GM18507 (cell line): ENCODE results near the gene SOS1.
"Not testable (repeated sequence)": the region's sequence is repeated elsewhere in the genome, so short reads cannot be mapped to it uniquely, and the experiment has no call there.

Source experiments
- DNase-seq: peaks from one replicate; pipeline ENCODE4 v3.0.0; 2011; ENCODE audit warnings: low read depth; ENCODE audit not compliant: insufficient read length; ENCODE audit errors: extremely low spot score
- FAIRE-seq: peaks from 2 replicates; lab custom pipeline; 2011; peaks lifted over from hg19 to GRCh38; lab: Jason Lieb, UNC

Gene SOS1

DNA sequence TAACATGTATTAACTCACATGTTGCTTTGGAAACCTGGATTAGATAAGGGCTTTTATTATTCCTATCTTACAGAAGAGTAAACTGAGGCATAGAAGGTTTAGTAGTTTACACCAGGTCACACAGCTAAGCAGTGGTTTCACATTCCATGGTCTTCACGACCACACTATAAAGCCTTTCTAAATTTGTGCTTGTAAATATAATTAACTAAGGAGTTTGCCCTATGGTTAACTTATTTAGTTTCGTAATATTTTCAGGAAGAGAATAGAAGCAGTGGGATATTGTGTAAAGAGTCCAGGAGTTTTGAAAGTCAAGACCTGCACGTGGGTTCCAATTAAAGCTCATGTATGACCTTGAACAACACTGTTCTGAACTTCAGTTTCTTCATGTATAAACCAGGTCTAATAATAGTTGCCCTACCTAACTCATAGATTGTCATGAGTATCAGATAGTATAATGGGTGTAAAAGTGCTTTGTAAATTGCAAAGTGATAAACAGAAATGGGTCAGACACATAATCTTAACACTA lies 19.5 kb upstream of the SOS1 start:
- no peak for DNase-seq
- no peak for FAIRE-seq

DNA sequence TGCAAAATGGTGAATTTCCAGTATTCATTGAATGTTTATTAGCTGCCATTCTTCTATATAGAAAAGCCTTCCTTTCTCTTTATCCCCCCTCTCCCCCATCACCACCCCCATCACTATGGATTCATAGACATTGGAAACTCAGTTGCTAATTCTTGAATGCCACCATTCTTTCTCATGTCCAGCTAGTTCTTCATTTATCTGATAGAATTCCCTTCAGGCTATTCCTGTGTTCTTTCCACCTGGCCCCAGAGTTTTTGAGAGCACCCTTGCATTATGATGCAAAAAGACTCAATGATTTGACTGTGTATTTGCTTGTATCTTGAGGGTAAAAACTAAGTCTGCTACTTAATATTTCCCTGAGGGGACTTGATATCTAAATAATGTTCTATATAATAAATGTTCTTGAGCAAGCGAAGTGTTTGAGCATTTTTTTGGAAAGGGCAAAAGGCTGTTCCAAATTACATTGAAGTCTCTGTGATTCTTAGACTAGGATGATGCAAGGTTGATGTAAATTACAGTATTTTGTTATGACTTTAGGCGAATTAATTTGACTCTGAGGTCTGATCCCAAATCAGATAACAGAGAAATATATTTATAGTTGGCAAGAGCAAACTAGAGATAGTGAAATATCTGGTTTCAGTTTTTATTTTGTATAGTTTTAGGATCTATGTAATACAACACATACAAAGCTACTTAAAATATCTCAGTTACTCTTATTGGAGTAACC lies 18.8 kb upstream of the SOS1 start:
- no peak for DNase-seq
- no peak for FAIRE-seq

DNA sequence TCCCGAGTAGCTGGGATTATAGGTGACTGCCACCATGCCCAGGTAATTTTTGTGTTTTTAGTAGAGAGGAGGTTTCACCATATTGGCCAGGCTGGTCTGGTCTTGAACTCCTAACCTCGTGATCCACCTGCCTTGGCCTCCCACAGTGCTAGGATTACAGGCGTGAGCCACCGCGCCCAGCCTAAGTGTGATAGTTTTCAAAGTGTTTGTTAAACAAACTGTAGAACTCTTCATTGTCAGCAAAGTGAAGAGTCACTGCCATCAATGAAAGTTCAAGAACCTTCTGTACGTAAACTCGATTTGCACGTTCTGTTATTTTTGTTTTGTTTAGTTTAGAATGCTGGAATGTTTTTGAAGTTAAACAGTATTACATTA lies 18.0 kb upstream of the SOS1 start:
- FAIRE-seq (no peak), DNase-seq (no peak)

DNA sequence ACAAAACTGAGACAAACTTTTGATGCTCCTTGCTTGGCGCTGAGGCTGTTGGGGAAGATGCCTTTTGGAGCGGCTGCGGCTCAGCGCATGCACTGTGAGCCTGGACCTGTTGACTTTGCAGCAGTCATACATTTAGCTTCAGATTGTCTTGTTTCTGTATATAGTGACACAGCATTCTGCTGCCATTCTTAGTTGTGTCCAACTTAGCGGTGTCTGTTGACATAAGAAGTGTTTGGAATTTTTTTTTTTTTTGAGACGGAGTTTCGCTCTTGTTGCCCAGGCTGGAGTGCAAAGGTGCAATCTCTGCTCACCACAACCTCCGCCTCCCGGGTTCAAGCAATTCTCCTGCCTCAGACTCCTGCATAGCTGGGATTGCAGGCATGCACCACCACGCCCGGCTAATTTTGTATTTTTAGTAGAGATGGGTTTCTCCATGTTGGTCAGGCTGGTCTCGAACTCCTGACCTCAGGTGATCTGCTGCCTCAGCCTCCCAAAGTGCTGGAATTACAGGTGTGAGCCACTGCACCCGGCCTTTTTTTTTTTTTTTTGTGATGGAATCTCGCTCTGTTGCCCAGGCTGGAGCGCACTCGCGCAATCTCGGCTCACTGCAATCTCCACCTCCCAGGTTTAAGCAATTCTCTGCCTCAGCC lies 17.5 kb upstream of the SOS1 start:
- not testable (repeated sequence) for FAIRE-seq, DNase-seq

DNA sequence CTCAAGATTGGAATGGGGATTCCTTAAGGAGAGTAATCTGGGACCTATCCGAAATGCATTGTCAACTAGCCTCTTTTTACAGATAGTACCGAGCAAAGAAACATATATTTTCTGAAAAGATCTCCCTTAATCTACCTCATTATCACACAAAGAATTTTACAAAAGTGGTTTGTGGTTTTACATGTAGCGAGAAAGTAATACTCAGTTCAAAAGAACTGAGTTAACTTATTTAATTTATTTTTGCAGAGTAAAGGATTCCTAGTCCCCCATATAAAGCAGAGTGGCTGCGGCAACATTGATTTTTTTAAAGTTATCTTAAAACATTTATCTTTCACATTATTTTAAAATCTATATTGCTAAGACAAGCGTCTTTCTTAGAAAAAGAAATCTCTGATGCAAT lies 15.9 kb upstream of the SOS1 start:
- FAIRE-seq = no peak
- DNase-seq = no peak

DNA sequence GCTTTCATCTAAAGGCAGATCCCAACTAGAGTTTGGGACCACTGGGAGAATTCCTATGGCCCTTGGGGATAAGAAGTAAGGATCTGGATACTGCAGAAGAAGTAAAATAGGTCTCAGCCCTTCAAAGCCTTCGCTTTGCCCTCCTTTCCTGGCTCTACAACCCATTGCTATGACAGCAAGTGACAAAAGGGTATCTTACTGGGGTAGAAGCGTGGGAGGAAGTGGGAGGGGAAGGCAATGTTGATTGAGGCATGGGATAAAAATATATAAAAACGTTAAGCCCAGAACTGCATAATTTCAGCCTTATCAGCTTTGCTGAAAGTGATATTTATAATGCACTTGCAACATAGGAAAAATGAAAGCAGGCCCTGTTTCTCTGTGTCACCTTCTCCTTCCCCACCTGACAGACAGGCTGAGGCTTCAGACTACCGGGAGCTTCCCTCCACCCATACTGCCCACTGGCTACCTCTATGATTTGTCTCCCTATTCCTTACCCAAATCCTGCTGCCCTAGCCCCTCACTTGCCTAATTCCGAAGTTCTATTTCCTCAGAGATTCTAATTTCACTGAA lies 14.9 kb upstream of the SOS1 start:
- FAIRE-seq = no peak
- no peak for DNase-seq

DNA sequence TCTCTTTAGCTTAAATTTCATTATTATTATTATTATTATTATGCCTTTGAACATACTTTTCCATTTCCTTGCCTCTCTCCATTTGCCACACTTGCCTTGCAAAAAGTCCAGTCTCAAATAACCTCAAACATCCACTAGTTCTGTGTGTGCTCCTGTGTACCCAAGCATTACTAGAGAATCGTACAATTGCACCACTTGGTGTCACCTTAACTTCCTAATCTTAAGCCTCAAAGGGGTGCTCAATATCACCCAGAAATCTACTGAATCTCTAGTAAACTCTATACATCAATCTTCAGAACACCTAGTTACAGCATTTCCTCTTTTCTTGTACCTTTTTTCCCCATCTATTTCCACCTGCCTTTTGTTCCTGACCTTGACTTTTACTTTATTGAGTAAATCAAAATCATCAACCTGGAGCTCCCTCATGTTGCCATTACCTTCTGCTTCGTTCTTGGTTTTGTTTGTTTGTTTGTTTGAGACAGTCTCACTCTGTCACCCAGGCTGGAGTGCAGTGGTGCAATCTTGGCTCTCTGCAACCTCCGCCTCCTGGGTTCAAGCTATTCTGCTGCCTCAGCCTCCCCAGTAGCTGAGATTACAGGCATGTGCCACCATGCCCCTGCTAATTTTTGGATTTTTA lies 12.5 kb upstream of the SOS1 start:
- no peak for DNase-seq
- no peak for FAIRE-seq

DNA sequence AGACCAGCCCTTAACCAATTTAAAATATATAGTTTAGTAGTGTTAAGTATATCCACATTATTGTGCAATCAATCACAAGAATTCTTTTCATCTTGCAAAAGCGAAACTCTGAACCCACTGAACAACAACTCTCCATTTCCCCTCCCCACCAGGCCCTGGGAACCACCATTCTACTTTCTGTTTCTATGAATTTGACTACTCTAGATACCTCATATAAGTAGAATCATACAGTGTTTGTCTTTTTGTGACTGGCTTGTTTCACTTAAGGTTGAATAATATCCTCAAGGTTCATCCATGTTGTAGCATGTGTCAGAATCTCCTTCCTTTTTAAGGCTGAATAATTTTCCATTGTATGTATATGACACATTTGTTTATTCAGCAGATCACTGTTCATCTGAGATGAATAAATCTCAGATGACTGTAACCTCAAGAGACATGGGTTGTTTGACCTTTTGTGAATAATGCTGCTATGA lies 8.1 kb upstream of the SOS1 start:
- DNase-seq (no peak), FAIRE-seq (peak; percentile 79)

DNA sequence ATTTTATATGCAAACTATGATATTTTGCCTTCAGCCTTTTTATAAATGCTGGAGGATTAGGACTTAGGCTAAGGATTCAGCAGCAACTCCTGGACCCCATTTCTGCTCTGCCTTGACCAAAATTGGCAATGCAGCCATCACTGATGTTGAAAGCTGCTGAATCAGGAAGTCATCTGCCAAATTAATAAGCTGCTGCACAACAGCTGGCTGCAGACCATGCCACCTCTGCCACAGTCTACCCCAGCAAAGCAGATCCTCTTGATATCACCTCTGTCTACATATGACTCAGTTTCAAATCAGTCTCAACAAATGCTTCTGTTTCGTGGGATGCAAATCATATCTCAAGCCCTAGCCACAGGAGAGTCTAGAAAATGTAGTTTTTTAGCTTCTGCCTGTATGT lies 7.1 kb upstream of the SOS1 start:
- FAIRE-seq (peak; percentile 79), DNase-seq (no peak)

DNA sequence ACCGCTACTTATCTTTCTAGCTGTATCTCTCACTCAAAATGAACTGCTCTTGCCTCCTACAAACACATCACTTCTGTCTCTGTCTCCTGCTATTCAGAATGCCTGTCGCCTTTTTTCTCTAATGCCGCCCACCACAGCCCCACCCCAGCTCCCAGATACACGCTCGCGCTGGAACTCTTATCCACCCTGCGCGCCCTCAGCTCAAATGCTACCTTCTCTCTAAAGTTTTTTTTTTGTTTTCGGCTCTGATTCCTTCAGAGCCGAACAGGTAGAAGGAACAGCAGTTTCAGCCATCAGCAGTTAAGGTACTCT lies 3.9 kb upstream of the SOS1 start:
- no peak for FAIRE-seq
- no peak for DNase-seq

DNA sequence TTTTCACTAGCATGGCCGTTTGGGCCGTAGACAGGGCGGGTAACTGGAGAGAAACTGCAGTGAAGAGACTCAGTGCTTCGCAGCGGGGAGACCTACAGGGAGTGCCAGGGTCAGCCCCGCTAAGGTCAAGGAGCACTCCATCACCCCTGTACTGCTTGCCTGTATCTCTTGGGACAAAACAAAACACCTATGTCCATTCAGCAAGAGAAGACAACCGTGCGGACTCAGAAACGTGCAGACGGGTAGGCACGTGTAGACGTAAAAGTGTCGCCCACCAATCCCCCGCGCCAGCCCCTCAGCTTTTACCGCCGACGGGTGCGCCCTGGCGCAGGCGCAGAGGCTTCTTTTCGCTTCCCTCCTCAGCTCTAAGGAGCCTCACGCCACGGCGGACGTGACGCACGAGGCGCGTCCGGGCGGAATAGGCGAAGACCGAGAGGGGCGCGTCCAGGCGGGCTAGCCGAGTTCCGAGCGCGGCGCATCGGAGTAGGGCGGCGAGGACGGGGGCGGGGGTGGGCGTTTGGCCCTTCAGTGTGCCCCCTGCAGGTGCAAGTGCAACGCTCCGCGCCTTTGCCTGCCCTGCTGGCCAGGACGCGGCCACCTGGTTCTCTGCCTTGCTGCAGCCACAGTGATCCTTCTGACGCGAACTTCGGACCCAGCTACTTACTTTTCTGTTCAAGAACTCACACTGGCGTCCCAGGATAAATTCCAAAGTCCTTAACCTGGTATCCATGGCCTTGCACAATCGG lies 3.3 kb upstream of the SOS1 start:
- FAIRE-seq (peak; percentile 88), DNase-seq (peak; percentile 72)

DNA sequence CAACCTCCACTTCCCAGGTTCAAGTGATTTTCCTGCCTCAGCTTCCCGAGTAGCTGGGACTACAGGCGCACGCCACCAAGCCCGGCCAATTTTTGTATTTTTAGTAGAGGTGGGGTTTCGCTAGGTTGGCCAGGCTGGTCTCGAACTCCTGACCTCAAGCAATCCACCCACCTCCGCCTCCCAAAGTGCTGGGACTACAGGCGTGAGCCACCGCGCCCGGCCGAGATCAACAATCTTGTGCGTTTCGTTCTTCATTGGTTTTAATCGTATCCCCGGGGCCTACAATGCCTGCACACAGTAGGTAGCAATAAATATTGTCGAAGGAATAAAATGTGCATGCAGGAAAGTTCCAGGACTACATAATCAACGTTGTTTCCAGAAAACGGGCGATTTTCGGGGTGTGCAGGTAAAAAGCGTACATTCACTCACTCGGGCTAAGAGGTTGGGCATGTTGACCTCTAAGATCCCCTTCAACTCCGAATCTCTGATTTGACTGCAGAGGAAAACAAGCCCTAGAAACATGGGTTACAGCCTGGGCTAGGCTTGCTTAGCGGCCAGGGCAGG lies 2.7 kb upstream of the SOS1 start:
- DNase-seq (no peak), FAIRE-seq (no peak)

DNA sequence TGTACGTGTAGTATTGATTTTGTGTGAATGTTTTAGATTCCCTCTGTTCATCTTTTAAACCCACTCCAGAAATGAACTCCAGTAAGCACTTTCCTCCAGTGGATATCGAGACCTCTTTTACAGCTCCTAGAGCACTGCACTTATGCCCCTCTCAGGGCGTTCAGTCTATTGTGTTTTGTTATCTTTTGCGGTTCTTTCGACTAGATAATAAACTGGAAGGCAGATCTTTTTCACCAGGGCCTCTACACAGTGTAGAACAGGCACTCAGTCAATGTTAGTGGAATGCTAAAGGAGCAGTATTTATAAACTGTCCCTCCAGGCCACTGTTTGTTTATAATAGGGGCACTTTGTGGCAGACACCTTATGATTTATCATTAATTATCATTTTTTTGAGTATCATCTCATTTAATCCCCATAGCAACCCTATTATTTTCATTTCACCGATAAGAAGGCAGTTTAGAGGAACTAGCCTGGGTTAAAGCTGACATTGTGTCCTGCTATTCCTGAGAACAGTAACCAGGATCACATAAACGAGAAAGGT lies 742 bp upstream of the SOS1 start:
- FAIRE-seq (no peak), DNase-seq (no peak)

DNA sequence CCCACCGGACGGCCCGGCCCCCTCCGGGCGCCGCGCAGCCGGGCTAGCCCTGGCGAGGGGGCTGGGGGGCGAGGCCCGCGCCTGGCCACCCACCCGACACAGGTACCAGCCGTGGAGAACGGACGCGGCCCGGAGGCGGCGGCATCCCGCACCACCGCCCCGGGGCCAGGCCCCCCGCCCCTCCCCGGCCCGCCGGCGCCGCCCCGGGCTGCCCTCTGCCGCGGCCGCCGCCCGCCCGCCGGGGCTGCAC lies 405 bp downstream of the SOS1 start:
- DNase-seq = no peak

DNA sequence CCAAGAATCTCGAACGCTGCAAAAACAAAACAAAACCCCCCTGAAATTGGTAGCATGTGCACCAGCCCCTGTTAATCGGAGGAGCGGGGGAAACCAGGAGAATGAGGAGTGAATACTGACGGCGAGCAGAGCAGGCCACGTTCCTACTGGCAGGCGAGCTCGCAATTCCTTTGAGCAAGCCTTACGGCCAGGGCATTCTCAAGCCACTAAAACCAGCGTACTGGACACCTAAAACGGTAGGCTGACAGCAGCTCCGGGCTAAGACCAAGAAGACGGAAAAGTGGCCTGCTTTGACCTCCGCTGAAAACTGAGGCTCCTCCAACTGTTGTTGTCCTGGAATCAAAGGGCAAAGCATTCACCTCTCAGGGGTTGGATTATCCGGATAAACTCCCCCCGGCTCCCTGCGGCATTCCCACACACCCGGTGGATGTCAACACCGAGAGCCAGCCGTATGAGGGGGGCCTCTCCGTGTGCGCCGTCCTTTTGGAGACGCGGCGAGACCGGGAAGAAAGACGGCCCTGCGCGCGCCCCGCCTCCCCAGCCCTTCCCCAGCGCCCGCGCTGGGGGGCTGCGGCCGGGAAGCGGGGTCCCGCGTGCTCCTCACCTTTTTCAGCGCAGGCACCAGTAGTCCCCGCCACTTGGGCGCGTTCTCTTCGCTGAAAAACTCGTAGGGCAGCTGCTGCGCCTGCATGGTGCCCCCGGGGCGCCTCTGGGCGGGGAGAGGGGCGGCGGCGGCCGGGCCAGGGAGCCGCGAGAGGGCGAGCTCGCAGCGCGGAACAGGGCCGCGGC lies 925 bp downstream of the SOS1 start:
- DNase-seq = no peak
- no peak for FAIRE-seq

More for the DNA sequence above, 405 bp downstream of the SOS1 start:
- no peak for FAIRE-seq

DNA sequence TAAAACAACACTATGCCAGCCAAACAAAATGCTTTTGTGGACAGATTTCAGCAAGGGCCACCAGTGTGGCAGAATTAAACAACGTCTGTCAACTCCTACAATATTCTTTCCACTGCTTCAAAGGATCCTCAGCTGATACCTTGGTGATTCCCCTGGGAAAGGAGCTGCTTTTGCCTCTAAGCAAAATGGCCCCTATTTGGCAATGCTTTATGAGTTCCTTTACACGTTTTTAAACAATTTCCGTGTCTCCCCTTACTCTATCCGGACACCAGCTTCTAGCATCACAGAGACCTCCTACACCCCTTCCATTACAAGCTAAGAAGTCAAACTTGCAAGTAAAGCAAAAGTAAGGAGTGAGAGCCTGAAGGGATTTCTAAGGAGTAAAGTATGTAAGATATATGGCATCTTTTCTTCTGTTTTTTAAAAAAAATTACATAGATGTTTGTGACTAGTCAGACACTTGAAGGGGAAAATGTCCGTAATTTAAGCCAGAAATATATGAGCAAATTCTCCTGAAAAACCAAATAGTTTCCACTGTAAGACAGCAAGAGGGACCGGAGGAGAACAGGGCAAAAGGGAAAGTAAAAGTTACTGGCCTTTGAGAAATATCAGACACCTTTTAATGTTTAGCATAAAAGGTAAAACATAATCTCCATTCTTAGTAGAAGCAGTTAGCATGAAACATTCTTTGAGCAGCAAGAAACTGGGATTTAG lies 1.9 kb downstream of the SOS1 start:
- no peak for DNase-seq
- peak; percentile 39 for FAIRE-seq

DNA sequence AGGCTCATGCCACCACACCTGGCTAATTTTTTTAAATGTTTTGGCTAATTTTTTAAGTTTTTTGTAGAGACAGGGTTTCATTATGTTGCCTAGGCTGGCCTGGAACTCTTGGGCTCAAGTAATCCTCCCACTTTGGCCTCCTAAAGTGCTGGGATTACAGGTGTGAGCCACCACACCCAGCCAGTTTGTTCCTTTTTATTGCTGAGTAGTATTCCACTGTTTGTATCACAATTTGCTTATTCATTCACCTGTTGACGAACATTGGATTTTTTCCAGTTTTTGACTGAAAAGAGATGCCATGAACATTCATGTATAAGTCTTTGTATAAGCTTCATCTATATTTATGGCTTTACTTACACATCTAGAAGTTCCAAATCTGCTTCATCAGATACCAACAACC lies 5.3 kb downstream of the SOS1 start:
- DNase-seq (no peak), FAIRE-seq (no peak)

DNA sequence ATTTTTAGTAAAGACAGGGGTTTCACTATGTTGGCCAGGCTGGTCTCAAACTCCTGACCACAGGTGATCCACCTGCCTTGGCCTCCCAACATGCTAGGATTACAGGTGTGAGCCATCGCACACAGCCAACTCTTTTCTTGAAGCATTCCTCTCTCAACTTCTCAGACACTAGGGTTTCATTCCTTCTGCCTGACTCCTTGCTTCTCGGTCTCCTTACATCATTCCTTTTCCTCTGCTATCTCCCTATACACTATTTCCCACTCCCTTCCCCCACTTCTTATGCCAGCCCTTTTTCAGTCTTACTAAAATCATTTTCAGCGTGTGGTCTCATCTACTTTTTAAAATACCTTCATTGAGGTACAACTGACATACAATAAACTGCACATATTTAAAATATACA lies 6.1 kb downstream of the SOS1 start:
- no peak for FAIRE-seq
- DNase-seq = no peak
